DMS153 (cell line): ENCODE measurements around the gene SBNO1.

Experiments
- DNase-seq: peaks from one replicate; lab custom pipeline; 2025; lab: John Stamatoyannopoulos, UW

Gene SBNO1

DNA sequence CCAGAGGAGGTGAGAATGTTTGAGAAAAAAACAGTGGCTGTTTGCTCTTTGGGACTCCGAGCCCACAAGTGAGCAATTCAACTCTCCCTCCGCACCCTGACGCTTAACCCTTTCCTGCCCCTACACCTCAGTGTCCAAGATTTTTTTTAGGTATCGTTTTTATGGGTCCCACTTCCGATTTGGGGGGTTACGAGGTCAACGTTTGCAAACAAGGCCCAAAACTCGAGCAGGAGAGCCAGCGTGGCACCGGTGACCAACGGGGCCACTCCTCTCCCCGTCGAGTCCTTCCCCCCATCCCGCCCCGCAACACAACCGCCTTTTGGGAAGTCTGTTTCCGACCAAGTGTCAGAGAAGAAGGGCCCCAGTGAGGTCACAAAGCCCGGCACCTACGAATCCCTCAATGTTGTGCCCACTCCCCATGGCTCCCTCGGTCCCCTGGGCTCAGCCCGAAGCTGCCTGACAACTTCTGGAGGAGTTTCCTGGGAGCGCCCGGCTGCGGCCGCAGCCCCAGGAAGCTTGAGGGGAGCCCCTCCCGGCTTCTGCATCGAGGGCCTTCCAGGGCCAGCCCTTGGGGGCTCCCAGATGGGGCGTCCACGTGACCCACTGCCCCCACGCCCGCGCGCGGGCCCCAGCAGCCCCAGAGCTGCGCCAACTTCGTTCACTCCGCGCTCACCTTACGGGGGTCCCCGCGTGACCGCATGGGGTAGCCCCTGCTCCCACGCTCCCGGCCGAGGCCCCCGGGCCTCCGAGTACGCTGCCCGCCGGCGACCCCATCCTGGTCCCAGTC is 94.2 kb downstream of the SBNO1 start:
- DNase-seq = no peak

DNA sequence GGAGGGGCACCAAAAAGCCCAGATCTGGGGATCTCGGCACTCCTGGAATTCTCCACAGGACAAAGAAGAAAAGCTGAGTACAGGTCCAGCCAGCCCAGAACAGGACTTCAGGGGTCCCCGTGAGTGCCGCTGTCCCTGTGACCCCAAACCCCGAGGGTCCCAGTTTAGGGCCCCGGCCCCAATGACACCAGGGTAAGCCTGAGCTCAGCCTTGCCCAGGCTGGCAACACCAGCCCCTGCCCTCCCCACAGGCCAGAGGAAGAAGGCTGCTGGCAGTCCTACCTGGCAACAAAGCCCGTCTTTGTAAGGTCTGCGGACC is 94.8 kb downstream of the SBNO1 start:
- DNase-seq = no peak

DNA sequence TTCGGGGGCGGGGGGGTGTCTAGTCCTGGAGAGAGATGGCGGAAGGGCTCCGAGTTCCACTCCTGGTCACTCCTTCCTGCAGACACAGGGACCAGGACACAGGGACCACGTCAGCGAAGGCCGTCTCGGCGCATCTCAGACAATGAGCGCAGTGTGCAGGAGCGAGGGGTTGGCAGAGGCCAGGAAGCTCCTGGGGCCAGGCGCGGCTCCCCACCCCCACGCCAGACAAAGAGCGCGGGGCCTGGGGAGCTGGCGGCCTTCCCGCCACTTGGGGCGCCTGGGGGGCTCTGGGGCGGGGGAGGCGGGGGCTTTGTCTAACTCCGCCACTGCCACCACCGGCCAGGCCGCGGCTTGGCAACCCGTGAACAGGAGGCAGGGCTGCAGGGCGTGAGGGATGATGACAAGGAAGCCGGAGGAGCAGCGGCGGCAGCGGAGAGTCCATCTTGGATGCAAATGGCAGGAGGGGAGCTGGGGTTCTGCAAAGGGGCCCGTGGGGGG is 95.2 kb downstream of the SBNO1 start:
- DNase-seq = peak; percentile 59

DNA sequence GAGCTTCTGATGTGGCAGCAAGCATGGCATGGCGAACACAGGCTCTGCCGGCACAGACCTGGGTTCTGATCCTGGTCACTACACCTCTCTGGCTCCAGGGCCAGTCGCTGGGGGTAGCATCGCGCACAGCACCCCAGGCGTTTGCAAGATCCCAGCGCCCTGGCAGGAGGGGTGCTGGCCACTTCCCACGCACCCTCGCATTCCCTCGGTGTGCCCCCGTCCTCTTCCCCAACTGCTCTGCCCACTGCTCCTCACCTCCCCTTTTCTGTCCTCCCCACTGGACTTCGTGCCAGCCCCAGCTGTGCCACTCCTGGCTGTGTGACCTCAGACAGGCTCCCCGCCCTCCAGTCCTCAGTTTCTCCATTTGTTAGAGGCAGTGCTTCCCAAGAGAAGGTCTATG is 95.8 kb downstream of the SBNO1 start:
- no peak for DNase-seq

DNA sequence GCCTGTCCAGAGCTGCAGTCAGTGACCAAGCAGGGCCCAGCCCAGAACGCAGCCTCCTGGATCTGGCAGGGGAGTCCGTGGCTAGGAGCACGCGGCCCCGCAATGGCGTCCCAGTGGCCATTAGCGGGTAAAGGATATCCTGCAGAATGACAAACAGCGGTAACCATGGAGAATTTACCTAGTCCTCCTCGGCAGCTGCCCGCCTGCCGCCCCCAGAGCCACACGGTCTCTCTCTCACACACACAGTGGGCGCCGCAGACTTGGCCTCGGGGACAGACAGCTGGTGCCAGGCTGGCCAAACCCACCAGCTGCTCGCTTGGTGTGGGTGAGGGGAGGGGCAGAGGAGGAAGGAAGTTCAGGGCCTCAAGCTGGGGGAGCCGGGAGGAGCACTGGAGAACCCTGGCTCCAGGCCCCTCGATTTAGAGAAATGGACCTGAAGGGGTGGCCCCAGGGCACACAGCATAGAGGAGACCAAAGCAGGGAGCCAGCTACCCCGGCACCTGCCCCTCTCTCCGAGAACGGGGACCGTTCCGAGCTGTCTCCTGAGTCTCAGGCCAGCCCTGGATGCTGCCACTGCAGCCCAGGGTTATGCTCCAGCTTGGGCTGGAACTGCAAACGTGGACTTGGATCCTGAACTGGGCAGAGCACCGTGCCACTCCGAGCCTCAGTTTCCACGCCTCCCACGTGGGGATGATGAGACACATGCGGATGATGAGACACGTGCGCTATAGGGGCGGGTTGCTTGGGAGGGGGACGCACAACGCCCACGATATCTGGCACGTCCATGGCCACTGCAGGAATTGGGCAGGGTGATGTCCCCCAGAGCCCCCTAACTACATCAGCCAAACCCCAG is 96.4 kb downstream of the SBNO1 start:
- DNase-seq = peak; percentile 12

DNA sequence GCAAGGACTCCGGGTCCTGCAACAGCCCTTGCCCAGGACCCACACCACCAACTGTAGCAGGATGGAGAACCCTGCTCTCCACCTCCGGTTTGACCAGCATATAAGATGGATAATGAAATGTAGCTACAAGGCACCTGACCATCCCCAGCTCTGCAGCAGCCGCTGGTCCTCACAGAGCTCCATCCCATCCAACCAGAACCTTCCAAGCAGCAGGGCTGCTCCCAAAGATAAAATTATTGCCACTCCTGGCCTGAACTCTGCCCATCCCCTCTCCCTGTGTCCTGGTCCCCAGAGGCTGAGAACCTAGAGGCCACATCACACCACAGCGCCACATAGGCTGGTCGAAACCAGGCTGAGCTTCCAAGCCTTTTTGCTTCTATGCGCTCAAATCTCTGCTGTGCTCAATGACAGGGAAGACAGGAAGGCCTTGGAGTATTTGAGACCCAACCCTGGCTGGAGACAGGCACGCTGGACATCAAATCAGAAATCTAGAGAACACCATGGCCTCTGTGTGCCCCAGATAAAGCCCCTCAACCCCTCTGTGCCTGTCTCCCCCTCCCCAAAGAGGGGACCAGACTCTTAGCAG is 97.2 kb downstream of the SBNO1 start:
- DNase-seq = no peak

DNA sequence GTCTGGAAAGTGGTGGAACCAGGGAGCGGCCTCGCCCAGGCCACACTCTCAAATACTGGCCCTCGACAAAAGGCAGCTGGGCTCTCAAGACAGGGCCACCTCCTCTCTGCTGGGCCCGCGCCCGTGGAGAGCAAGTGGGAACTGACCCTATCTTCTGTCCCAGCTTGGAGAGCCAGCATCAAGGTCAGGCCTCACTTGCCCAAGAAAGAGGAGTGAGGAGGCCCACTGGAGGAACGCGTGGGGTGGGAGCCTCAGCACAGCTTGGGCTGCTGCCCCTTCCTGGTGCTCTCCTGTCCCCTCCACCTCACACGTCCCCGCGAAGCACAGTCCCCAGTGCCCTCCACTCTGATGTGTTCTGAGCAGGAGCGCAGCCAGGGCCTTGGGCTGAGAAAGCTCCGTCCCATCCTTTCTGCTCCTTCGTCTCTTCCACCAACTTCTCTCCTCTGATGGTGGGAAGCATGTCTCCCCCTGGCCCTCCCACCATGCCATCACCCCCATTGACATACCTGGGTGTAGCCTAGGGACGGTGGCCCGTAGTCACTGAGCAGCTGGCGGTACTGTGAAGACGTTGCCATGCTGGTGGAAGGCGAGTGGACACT is 97.9 kb downstream of the SBNO1 start:
- no peak for DNase-seq

DNA sequence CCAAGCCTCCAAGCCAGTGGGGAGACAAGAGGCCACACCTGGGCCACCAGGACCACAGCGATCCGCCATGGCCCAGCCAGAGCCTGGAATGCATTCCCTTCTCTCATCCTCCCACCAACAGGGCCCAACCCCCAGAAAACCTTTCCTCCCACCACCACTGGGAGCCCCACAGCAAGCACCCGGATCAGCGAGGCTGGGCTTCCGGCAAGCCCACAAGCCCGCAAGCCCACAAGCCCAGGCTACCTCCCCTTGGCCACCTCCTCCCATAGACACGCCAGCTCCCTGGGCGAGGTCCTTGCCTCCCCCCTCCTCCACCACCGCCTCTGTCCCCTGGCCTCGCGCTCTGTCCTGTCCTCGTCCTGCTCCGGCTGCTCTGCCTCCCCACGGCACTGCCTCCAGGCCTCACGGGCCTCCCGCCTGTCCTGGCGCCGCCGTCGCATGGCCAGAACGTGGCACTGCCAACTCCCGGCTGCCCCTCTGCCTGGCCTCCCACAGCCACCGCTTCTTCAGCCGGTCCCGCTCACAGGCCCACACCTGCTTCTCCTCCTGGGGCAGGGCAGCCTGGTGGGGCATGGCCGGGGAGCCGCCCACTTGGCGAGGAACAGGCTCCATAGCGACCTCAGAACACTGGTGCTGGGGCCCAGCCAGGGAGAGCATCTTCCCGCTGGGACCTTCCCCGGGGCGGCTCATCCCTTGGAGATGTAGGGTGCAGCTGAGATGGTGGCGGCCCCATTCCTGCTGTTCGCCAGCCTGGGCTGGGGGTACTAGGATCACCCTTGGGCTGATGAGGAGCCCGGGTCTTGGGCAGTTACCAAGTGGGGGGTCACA is 98.6 kb downstream of the SBNO1 start:
- no peak for DNase-seq

DNA sequence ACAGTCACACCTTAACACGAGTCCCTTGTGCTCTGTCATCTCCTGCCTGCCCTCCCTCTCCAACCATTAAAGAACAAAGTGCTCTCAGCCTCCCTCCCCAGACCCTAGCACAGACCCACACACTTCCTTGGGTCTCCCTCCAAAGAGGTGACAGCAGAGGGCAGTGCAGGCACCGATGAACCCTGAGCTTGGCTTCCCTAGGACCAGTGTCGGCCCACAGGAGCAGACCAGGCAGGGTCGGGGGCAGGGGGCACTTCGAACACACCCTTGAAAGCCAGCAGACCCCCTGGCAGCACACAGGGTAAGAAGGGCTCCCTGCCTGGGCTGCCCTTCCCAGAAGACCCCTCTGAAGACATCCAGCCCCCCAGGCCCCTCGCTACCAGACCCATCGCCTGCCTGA is 100.0 kb downstream of the SBNO1 start:
- no peak for DNase-seq

DNA sequence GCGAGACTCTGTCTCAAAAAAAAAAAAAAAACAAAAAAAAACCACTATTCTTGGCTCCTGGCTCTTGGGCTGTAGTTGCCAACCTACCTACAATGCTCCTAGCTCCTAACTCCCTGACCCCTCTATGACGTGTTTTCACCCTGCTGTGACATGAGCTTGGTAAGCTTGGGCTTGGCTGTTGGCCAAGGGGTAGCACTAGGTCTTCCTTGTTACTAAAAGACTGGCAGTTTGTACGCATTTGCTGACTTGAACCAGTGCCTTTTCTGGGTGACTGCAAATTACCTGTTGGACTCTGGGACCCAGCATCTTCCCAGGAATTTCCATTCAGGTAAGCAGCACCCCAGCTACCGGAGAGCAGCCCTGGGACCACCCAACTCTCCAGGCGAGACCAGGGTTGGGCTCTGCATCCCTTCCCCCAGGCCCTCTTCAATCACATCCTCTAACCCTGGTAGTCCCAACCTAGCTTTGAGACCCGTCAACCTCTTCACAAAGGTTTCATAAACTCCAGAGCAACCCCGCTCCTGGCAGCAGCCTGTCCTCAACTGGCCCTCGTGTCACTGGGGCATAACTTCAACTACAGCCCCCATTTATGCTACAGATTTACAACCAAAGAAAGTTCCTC is 101.3 kb downstream of the SBNO1 start:
- no peak for DNase-seq

DNA sequence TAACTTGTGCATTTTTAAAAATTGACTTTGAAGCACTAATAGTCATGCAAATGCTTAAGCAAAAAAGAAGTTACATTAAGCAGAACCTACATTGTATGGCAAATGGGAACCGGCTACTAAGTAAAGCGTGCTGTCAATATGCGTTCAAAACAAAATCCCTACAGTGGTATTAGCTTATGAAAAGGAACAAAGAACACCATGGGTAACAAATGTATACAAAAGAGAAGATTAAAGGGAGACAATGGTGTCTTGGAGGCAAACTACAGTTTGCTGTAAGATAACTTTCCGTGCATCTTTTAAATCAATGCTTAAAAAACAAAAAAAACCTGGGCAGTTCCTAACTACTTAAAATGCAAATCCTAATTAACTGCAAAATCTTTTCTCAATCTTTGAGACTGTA is 103.5 kb downstream of the SBNO1 start:
- no peak for DNase-seq

DNA sequence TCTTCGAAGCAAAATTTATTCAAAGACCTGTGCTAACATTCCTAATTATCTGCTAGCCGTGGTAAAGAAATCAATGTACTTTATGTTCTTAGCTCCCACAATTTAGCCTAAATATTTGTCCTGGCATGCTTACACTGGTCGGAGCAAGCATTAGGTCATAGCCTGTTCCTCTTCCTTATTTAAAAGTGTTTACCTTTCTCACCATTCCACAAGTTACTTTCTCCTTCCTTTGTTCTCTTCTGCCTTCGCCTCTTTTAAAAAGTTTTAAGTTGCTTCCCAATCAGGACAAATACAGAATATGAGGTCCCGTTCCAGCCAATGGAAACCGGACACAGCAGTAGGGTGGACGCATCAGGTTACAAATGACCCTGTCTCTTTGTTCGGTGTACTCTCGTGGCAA is 104.6 kb downstream of the SBNO1 start:
- no peak for DNase-seq

DNA sequence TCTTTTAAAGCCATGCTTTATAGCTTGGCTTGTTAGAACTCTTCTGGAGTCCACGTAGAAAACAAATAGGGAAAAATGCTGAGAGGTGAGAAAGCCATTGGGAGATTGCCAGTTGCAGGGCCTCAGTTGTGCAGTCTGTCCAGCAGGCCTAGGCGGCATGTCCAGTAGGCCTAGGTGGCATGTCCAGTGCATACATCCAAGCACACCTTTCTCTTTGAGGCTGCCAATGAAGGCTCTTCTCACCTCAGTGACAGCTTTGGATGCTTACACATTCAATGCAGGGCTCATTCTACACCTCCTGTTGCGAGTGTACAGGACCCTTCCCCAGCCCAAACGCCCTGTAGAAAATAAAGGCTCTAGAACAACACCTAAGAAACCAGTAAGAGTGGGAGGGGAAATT is 106.1 kb downstream of the SBNO1 start:
- DNase-seq = no peak

DNA sequence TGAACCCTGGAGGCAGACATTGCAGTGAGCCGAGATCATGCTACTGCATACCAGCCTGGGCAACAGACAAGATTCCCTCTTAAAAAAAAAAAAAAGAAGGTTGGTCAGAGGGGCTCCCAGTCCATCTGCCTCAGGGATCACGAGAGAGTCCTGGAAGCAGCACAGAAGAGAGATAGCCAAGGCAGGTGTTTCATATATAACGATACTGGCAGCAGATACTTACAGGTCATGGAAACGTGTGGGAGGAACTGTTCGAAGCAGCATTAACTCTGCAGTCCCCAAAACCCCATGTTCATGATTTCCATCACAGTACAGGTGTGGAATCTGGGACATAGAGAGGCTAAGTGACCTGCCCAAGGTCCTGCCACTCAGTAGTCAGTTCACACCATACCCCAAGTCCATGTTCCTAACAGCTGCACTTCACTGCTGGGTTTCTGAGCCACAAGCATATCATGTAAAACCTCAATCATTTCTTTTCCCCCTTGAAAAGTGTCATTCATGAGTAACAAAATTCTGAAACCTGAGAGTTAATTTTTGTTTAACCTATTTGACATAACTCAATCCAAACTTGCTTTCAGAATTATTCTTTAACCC is 109.7 kb downstream of the SBNO1 start:
- DNase-seq = no peak

DNA sequence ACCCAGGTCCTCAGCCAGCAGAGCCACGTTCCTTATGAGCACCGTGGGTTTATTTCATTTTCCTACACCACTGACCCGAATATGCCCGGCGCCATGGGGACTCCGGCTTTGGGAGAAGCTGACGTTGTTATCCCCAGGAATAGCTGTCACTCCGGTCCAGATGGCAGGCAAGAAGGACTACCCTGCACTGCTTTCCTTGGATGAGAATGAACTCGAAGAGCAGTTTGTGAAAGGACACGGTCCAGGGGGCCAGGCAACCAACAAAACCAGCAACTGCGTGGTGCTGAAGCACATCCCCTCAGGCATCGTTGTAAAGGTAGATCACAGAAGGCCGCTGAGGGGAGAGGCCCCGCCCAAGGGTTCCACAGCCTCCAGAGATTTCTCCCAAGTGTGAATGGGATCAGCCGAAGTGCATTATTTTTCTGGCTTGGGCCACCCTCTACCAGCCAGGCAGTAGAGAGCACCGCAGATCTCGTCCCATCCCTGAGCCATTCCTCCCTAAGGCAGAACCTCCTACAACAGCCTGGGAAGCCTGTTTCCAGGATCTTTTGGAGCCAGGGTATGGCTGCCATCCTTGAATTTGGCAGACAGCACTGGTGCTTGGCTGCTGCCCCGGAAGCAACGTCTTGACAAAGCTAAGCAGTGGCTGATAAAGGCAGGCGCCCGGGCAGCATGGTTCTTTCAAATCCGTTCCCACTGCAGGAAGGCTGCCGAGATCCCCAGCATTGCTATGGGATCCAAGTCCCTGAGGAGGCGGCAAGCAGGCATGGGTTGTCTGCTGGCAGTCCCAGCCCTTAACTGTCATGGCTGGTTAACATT is 110.8 kb downstream of the SBNO1 start:
- DNase-seq = no peak

DNA sequence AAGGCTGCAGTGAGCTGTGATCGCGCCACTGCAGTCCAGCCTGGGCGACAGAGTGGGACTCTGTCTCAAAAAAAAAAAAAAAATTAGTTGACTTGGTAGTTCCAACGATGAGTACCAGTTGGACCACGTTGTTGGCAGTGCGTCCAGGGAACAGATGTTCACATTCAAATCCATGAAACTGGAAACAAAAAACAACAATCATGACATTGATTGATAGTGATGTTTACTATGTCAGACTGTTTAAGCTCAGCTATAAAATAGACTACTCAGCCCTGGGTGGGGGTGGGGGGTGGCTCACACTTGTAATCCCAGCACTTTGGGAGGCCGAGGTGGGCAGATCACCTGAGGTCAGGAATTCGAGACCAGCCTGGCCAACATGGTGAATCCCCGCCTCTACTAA is 112.3 kb downstream of the SBNO1 start:
- DNase-seq = peak; percentile 8

DNA sequence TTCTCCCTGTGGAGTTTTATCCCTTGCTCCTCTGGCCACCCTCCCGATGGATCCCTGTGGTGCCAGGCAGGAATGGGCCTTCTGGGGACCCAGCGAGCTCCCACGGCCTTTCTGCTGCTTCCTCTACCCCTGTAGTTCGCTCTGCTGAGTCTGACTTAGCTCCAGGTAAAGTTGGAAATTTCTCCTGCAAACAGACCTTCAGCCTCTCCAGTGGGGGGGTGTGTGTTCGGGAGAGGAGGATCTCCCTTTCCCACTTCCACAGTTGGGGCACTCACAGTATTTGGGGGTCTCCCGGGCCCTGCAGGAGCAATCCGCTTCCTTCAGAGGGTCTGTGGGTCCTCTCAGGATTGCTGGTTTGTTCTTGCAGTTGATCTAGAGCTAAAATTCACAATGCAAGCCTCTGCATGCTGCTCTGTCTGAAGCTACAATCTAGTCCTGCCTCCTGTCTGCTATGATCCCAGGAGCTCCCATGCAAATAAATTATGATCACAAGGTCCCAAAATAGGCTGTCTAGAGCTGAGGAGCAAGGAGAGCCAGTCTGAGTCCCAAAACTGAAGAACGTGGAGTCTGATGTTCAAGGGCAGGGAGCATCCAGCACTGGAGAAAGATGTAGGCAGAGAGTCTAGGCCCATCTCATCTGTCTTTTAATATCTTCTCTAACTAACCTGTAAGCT is 113.1 kb downstream of the SBNO1 start:
- no peak for DNase-seq

DNA sequence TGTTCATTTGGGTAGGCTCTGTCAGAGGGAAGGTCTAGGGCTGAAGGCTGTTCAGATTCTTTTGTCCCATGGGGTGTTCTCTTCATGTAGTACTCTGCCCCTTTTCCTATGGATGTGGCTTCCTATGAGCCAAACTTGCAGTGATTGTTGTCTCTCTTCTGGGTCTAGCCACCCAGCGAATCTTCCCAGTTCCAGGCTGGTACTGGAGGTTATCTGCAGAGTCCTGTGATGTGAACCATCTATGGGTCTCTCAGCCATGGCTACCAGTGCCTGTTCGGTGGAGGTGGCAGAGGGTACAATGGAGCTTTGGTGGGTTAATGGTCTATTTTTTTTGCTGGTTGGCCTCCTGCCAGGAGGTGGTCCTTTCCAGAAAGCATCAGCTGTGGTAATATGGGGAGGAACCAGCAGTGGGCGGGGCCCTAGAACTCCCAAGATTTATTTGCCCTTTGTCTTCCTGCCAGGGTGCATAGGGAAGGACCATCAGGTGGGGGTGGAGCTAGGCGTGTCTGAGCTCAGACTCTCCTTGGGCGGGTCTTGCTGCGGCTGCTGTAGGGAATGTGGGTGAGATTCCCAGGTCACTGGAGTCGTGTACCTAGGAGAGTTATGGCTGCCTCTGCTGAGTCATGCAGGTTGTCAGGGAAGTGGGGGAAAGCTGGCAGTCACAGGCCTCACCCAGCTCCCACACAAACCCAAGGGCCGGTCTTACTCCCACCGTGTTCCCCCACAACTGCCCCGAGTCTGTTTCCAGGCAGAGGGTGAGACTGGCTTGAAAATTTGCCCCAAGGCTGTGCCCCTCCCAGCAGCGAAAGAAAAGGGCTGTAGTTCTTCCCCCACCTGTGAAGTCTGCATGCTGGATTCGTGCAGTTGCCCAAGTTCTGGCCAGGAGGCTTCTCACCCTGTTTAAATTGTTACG is 113.9 kb downstream of the SBNO1 start:
- peak; percentile 80 for DNase-seq
